ENCODE data around the gene FAM216A. TPM values are rescaled to one million over a fixed set of nuclear protein-coding genes. Genes with fewer than 3 reads are reported as not detected.

The FAM216A gene
- total RNA-seq, 1 donor from 2014 or later: 11.3 TPM

- Histone ChIP-seq H3K79me2 (ENCODE audit: insufficient read depth, low read length) (no peaks in the 10 kb centered on the region), H3K27ac (ENCODE audit: low read depth, low read length) (no peak overlapping the region), H3K9ac (ENCODE audit: low read length) (no peak overlapping the region), H3K36me3 (ENCODE audit: insufficient read depth, low read length) (peaks cover 9% of the 10 kb centered on the region), H3K9me3 (ENCODE audit: insufficient read depth, low read depth, low read length) (no peaks in the 10 kb centered on the region), H2AFZ (ENCODE audit: low read depth, low read length) (no peak overlapping the region), H3K4me1 (ENCODE audit: insufficient read depth, low read length) (peaks cover 7% of the 10 kb centered on the region), H3K4me3 (ENCODE audit: insufficient read depth, low read depth, low read length) (no peak overlapping the region), H4K20me1 (ENCODE audit: insufficient read depth, low read length) (peaks cover 23% of the 10 kb centered on the region), H3K4me2 (ENCODE audit: low read length) (no peak overlapping the region), H3K27me3 (ENCODE audit: insufficient read depth, low read length) (no peaks in the 10 kb centered on the region)
- H3K27ac Mint-ChIP-seq (ENCODE audit: unreplicated experiment): no peak overlapping the region
- H3K4me3 Mint-ChIP-seq (ENCODE audit: unreplicated experiment): no peak overlapping the region
- TF ChIP-seq CTCF (IDR thresholded peaks at IDR 0.05; ENCODE audit: insufficient read depth, low read depth, low read length): no peak
- TF ChIP-seq EZH2 (IDR thresholded peaks at IDR 0.05; ENCODE audit: insufficient read depth, low read length): no peak
- no peaks in the 10 kb centered on the region for H3K27me3 Mint-ChIP-seq (ENCODE audit: low read depth, unreplicated experiment)
- FAIRE-seq: peak; percentile 87
- H3K9me3 Mint-ChIP-seq (ENCODE audit: unreplicated experiment): peaks cover 2% of the 10 kb centered on the region
- H3K4me1 Mint-ChIP-seq (ENCODE audit: low read depth, unreplicated experiment): peaks cover 10% of the 10 kb centered on the region
- DNase-seq (ENCODE audit: low read depth): peak; percentile 78
- peaks cover 11% of the 10 kb centered on the region for H3K36me3 Mint-ChIP-seq (ENCODE audit: low read depth, unreplicated experiment)
Measured at GRCh38 chr12:110531741-110532333, 63.2 kb downstream of the FAM216A start.

- Histone ChIP-seq H3K27me3 (ENCODE audit: insufficient read depth, low read length) (no peaks in the 10 kb centered on the region), H3K4me2 (ENCODE audit: low read length) (no peak overlapping the region), H3K36me3 (ENCODE audit: insufficient read depth, low read length) (peaks cover 14% of the 10 kb centered on the region), H3K9me3 (ENCODE audit: insufficient read depth, low read depth, low read length) (no peaks in the 10 kb centered on the region), H3K4me1 (ENCODE audit: insufficient read depth, low read length) (peaks cover 7% of the 10 kb centered on the region), H3K4me3 (ENCODE audit: insufficient read depth, low read depth, low read length) (no peak overlapping the region), H2AFZ (ENCODE audit: low read depth, low read length) (no peak overlapping the region), H3K9ac (ENCODE audit: low read length) (no peak overlapping the region), H3K79me2 (ENCODE audit: insufficient read depth, low read length) (no peaks in the 10 kb centered on the region), H4K20me1 (ENCODE audit: insufficient read depth, low read length) (peaks cover 26% of the 10 kb centered on the region), H3K27ac (ENCODE audit: low read depth, low read length) (no peak overlapping the region)
- no peak overlapping the region for H3K27ac Mint-ChIP-seq (ENCODE audit: unreplicated experiment)
- H3K9me3 Mint-ChIP-seq (ENCODE audit: unreplicated experiment): peaks cover 2% of the 10 kb centered on the region
- peaks cover 10% of the 10 kb centered on the region for H3K4me1 Mint-ChIP-seq (ENCODE audit: low read depth, unreplicated experiment)
- H3K36me3 Mint-ChIP-seq (ENCODE audit: low read depth, unreplicated experiment): peaks cover 15% of the 10 kb centered on the region
- no peak for TF ChIP-seq EZH2 (IDR thresholded peaks at IDR 0.05; ENCODE audit: insufficient read depth, low read length)
- no peak for DNase-seq (ENCODE audit: low read depth)
- FAIRE-seq: no peak
- H3K4me3 Mint-ChIP-seq (ENCODE audit: unreplicated experiment): no peak overlapping the region
- no peaks in the 10 kb centered on the region for H3K27me3 Mint-ChIP-seq (ENCODE audit: low read depth, unreplicated experiment)
Measured at GRCh38 chr12:110532644-110533043, 64.0 kb downstream of the FAM216A start.

GRCh38 chr12:110533607-110534006 lies 65.0 kb downstream of the FAM216A start:
- peaks cover 33% of the 10 kb centered on the region for H4K20me1 ChIP-seq (ENCODE audit: insufficient read depth, low read length)
- no peak overlapping the region for H3K27ac ChIP-seq (ENCODE audit: low read depth, low read length)
- Mint-ChIP-seq H3K9me3 (ENCODE audit: unreplicated experiment) (no peaks in the 10 kb centered on the region), H3K36me3 (ENCODE audit: low read depth, unreplicated experiment) (peaks cover 17% of the 10 kb centered on the region), H3K27ac (ENCODE audit: unreplicated experiment) (no peak overlapping the region), H3K4me3 (ENCODE audit: unreplicated experiment) (no peak overlapping the region), H3K27me3 (ENCODE audit: low read depth, unreplicated experiment) (no peaks in the 10 kb centered on the region), H3K4me1 (ENCODE audit: low read depth, unreplicated experiment) (peaks cover 10% of the 10 kb centered on the region)
- H3K4me3 ChIP-seq (ENCODE audit: insufficient read depth, low read depth, low read length): no peak overlapping the region
- FAIRE-seq (no peak), DNase-seq (ENCODE audit: low read depth) (peak; percentile 35)
- no peaks in the 10 kb centered on the region for H3K9me3 ChIP-seq (ENCODE audit: insufficient read depth, low read depth, low read length)
- H3K36me3 ChIP-seq (ENCODE audit: insufficient read depth, low read length): peaks cover 23% of the 10 kb centered on the region
- H3K4me1 ChIP-seq (ENCODE audit: insufficient read depth, low read length): peaks cover 10% of the 10 kb centered on the region
- H2AFZ ChIP-seq (ENCODE audit: low read depth, low read length): no peak overlapping the region
- no peak overlapping the region for H3K4me2 ChIP-seq (ENCODE audit: low read length)
- no peak overlapping the region for H3K9ac ChIP-seq (ENCODE audit: low read length)
- TF ChIP-seq CTCF (IDR thresholded peaks at IDR 0.05; ENCODE audit: insufficient read depth, low read depth, low read length) (no peak), EZH2 (IDR thresholded peaks at IDR 0.05; ENCODE audit: insufficient read depth, low read length) (no peak)
- H3K79me2 ChIP-seq (ENCODE audit: insufficient read depth, low read length): no peaks in the 10 kb centered on the region
- no peaks in the 10 kb centered on the region for H3K27me3 ChIP-seq (ENCODE audit: insufficient read depth, low read length)
